HG03097 (cell line): ENCODE data around the gene PCED1A.
A peak's percentile ranks its signal among the peaks of the same experiment; 100 is the strongest.

Experiments
- ATAC-seq: cut with Tn5 transposase; IDR thresholded peaks from one replicate; pipeline ENCODE4 v1.9.1; 2021; ENCODE audit not compliant: unreplicated experiment, low FRiP score

The PCED1A gene, protein sequence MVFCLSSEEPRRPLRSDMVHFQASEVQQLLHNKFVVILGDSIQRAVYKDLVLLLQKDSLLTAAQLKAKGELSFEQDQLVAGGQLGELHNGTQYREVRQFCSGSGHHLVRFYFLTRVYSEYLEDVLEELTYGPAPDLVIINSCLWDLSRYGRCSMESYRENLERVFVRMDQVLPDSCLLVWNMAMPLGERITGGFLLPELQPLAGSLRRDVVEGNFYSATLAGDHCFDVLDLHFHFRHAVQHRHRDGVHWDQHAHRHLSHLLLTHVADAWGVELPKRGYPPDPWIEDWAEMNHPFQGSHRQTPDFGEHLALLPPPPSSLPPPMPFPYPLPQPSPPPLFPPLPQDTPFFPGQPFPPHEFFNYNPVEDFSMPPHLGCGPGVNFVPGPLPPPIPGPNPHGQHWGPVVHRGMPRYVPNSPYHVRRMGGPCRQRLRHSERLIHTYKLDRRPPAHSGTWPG

GRCh38 chr20:2840138-2840966, at the start of gene PCED1A, which contains the start of gene VPS16:
TSS of gene PCED1A (minus strand) at chr20:2840655. CDS start at chr20:2839912, 743 bp downstream.
TSS of gene VPS16 (plus strand) at chr20:2840745. CDS start at chr20:2840775, 30 bp downstream.
- peak; percentile 84 for ATAC-seq

- ATAC-seq = no peak
These were observed 49.3 kb upstream of the PCED1A start for GRCh38 chr20:2889797-2890196.

GRCh38 chr20:2889209-2889608, 48.8 kb upstream of the PCED1A start:
- no peak for ATAC-seq

DNA sequence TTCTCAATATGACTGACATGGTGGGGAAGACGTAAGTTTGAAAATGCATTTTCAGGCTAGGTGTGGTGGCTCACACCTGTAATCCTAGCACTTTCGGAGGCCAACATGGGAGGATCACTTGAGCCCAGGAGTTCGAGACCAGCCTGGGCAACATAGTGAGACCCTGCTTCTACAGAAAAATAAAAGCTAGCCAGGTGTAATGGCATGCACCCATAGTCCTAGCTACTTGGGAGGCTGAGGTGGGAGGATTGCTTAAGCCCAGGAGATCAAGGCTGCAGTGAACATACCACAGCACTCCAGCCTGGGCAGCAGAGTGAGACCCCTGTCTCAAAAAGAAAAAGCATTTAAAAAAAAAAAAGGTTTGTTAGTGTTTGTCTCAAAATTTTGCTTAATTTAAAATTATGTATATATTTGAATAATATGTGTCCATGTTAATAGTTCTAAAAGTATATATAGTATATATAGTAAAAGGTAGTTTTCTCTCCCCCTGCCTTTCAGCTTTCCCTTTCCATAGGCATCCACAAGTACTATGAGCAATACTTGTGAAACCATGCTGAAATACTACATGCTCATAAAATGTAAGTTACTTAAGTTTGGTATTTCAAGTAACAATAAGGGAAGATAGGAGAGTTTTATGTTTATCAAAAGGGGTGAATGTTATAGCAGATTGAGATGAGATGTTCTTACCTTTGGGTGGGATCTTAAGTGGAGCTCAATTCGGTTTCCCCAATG, 47.9 kb upstream of the PCED1A start:
- no peak for ATAC-seq

GRCh38 chr20:2887715-2888114, 47.3 kb upstream of the PCED1A start:
- no peak for ATAC-seq

DNA sequence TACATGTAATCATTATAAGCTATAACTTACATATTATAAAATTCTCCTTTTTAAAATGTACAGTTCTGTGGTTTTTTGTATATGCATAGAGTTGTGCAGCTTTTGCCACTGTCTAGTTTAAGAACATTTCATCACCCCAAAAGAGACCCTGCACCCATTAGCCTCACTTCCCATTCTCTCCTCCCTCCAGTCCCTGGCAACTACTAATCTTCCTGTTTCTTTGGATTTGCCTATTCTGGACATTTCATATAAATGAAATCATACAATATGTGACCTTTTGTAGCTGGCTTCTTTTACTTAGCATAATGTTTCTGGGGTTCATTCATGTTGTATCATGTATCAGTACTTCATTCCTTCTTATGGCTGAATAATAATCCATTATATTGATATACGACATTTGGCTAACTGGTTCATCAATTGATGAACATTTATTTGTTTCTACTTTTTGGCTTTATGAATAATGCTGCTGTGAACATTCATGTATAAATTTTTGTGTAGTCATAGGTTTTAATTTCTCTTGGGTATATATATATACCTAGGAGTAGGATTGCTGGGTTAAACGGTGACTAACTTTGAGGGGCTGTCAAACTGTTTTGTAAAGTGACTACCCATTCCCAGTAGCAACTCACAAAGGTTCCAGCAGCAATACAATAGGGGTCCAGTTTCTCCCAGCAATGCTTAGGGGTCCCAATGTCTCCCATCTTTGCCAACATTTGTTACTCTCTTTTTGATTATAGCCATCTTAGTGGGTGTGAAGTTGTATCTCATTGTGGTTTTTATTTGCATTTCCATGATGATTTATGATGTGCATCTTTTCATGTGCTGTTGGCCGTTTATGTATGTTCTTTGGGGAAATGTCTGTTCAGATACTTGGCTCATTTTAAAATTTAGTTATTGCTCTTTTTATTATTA, 43.5 kb upstream of the PCED1A start:
- ATAC-seq = no peak

DNA sequence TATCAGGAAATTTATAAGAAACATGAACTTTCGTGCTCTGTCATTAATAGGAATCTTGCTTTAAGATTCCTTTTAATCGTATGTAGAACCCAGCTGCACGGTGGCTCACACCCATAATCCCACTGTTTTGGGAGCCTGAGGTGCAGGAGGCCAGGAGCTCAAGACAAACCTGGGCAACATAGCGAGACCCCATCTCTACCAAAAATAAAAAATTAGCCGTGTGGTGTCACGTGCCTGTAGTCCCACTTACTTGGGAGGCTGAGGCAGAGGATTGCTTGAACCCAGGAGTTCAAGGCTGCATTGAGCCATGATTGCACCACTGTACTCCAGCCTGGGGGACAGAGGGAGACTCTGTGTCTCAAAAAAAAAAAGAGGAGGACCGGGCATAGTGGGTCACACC, 40.2 kb upstream of the PCED1A start:
- ATAC-seq = no peak

DNA sequence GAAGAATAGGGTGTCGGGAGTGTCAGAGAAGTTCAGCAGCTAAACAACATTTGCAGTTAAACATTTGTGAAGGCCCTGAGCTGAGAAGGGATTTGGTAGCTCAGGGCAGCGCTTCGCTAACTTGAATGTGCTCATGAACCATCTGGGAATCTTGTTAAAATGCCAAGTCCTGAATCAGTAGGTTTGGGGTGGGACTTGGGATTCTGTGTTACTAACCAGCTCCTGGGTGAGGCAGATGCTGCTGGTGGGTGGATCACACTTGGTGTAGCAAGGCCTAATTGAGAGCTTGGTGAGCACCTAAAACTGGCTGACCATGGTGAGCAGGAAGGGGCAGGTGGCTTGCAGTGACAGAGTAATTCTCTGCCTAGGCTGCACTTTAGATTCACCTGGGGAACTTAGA, 38.7 kb upstream of the PCED1A start:
- ATAC-seq = no peak

GRCh38 chr20:2878515-2878914, 38.1 kb upstream of the PCED1A start:
- ATAC-seq = no peak

GRCh38 chr20:2875690-2876203, 35.3 kb upstream of the PCED1A start:
- no peak for ATAC-seq

GRCh38 chr20:2874456-2874855, 34.0 kb upstream of the PCED1A start:
- no peak for ATAC-seq

DNA sequence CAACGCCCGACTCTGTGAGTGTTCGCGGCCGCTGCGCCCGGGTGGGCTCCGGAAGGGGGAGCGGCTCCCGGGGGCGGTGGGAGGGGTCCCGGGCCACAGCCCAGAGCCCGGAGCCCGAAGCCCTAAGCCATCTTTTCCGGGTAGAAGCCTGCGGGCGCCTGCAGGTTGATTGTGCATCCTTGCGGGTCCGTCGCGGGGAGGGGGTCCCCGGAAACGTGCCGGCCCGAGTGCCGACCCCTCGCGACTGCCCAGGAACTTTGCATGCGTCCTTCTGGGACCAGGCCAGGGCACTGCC, 33.2 kb upstream of the PCED1A start:
- ATAC-seq = peak; percentile 36

DNA sequence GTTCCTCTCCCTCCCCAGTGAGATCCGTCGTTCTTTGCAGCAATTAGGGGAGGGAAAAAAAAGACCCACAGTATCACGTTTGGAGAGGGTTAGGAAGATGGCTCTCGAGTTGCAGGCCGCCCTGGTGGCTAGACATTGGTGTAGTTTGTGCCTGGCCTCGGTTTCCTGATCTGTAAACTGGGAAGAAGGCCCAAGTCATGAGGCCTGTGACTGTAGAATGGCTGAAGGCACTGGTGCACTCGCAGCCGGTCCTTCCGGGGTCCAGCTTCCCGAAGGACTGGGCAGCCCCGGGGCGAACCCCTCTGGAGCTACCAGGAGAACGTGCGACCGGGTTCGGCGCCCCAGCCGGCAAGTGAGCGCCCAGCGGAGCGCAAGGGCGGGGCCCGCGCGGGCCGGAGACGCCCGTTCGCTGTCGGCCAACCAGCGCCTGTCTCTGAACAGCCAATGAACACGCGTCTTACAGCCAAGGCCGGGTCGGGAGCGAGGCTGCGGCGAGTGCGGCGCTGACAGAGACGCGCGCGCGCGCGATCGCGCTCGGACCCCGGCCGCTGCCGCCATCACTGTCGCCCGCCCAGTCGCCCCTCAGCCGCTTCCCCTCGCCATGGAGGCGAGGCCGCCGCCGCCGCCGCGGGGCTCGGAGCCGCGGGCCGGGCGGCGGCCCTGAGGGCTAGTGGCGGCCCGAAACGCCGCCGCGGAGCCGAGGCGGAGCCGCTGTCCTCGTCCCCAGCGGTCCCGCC, 32.7 kb upstream of the PCED1A start, which contains the start of gene PTPRA:
Gene PTPRA (plus strand): TSS at position 472 of the 737 bp plus-strand sequence. CDS start 90,797 bp downstream, outside the sequence.
- ATAC-seq = peak; percentile 89

- ATAC-seq = no peak
These were observed 32.1 kb upstream of the PCED1A start for GRCh38 chr20:2872459-2873009.

DNA sequence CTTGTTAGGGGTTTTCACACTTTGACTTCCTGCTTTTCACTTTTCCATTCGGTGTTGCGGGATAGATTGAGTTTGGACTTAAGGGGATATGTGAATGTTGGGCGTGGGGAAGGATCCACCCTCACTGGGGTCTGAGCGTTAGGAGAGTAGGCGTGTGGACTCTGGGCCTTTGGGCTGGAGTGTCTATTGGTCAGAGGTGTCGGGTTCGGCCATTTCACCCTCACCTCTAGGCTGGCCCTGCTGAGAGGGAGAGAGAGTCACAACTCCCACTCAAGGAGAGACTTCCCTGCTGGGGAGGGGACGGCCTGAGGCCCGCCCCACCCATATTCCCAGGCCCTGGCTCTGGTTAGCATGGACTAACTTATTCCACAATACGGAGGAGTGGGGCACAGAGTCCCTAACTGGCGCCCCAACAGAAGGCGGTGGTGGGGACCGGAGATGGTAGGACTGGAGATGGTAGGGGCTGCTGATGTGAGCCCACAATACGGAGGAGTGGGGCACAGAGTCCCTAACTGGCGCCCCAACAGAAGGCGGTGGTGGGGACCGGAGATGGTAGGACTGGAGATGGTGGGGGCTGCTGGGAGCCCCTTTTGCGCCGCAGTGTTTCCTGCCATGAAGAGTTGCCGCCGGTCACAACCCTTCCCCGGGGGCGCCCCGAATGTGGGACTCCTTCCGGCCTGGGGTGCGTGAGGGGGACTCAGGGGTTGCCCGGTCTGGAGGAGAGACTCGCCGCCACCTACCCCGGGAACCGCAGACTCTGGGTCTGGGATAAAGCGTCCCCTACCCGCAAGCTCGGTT, 31.4 kb upstream of the PCED1A start:
- ATAC-seq = no peak

GRCh38 chr20:2871111-2871465, 30.6 kb upstream of the PCED1A start:
- ATAC-seq = no peak

DNA sequence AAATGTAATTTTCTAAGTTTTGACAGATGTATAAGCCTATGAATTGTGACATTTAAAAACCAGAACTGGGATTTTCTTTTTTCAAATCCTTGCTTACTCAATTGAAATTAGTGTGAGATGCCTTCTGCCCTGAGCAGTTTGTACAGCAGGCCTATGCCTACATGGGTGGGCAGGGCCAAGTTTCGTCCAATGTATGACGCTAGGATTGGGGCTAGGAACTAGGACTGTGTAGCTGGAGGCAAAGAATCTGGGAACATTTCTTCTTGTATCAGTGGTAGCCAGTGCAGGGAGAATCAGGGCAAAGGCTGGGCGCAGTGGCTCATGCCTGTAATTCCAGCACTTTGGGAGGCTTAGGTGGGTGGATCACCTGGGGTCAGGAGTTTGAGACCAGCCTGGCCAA, 28.9 kb upstream of the PCED1A start:
- ATAC-seq = no peak
